Forelimb muscle (tissue), 1 donor: ENCODE results near the gene LSMEM2. TPM values are rescaled to one million over a fixed set of nuclear protein-coding genes. Genes with fewer than 3 reads are reported as not detected.
A peak's percentile ranks its signal among the peaks of the same experiment; 100 is the strongest.
"Not testable (repeated sequence)": the region's sequence is repeated elsewhere in the genome, so short reads cannot be mapped to it uniquely, and the experiment has no call there.

ENCODE experiments used
- DNase-seq: peaks from one replicate; pipeline ENCODE4 v3.0.0-alpha.2; 2013; ENCODE audit warnings: low read depth
- polyA plus RNA-seq: library from polyadenylated mRNA; unstranded; fragments of 120-200 nt; gene quantifications from one replicate; pipeline ENCODE4 v1.2.1, GENCODE V29; 2013; ENCODE audit not compliant: insufficient read length

Gene LSMEM2
- polyA plus RNA-seq, 1 donor: 41.6 TPM

- no peak for DNase-seq
Observed at GRCh38 chr3:50278123-50278879, 586 bp upstream of the LSMEM2 start.

- no peak for DNase-seq
Observed at GRCh38 chr3:50279255-50280016, 549 bp downstream of the LSMEM2 start.

DNA sequence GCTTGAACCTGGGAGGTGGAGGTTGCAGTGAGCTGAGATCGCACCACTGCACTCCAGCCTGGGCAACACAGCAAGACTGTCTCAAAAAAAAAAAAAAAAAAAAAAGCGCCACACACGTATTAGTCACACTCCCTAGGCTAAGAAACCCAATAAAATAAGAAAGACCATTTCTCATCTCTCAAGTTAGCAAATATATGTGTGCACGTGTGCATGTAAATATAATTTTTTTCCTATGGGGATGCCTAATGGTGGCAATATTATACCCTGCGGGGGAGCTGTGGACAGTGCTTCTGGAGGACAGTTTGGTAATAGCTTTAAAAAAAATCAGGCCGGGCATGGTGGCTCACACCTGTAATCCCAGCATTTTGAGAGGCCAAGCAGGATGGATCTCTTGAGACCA lies 5.2 kb downstream of the LSMEM2 start:
- not testable (repeated sequence) for DNase-seq

GRCh38 chr3:50286322-50287227 lies 7.7 kb downstream of the LSMEM2 start:
- no peak for DNase-seq

DNA sequence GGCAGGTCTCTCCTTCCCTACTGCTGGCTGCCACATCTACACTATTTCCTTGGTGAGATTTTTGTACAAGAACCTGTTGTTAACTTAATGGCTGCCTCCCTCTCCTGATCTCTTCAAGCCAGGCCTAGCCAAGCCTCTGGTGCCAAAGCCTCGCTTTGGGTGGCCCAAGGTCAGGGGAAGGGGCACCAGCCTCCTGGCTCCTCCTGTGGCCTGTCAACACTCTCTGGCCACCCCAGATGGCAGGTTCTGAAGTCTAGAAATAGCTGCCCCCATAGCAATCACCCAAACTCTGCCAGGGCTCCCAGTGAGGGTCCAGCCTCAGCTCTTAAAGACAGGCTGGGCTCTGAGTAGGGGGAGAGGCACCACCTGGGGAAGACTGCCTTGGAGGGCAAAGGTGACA lies 8.4 kb downstream of the LSMEM2 start:
- no peak for DNase-seq

DNA sequence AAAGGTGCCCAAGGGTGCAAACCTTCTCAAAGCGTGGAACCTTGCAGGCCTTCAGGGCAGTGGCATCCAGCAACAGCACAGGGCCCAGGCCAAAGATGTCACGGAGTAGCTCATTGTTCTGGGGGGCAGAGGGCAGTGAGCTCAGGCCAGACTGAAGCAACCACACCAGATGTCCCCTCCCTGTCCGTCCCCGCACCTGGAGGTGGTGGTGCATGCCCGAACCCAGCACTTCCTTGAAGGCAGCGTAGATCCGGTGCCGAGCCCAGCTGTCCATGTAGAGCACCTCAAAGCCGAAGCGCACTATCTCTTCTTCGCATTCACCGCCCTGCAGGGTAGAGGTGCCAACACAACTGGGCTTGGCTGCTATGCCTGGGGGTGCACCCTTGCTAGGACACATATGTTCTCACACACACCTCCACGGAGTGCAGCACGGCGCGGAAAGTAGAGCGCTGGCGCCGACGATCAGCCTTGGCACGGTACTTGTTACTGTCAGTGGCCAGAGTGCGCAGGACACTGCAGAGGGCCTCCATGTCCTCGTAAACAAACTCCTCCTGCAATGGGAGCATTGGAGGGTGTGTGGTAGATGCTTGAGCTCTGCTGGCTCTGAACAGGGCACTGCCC lies 9.6 kb downstream of the LSMEM2 start:
- no peak for DNase-seq

GRCh38 chr3:50289130-50289529 lies 10.2 kb downstream of the LSMEM2 start:
- DNase-seq: no peak

DNA sequence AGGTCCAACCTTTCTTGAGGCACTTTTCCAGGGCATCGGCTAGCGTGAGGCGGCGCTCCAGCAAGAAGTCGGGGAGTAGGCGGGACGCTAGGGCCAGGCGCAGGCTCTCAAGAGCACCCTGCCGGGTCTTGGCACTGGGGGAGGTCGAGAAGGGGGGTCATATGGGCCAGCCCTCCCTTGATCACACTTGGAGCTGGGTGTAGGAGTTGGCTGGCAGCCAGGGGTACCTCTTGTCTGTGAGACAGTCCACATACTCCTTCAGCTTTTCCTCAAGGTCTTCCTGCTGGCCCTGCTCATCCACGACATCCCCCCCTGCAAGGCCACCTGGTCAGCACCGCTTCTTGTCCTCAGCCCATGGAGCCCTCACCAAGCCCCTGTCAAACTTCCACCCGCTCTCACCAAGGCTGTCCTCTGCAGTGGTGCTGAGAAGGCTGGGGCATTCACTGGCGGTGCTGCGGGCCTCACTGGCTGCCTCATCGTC lies 11.3 kb downstream of the LSMEM2 start:
- DNase-seq: no peak

GRCh38 chr3:50292159-50293078 lies 13.5 kb downstream of the LSMEM2 start, which contains the start of gene IFRD2:
Gene IFRD2, minus strand, starts transcription at chr3:50292429. Its CDS starts 155 bp downstream, at chr3:50292274.
- peak; percentile 95 for DNase-seq

DNA sequence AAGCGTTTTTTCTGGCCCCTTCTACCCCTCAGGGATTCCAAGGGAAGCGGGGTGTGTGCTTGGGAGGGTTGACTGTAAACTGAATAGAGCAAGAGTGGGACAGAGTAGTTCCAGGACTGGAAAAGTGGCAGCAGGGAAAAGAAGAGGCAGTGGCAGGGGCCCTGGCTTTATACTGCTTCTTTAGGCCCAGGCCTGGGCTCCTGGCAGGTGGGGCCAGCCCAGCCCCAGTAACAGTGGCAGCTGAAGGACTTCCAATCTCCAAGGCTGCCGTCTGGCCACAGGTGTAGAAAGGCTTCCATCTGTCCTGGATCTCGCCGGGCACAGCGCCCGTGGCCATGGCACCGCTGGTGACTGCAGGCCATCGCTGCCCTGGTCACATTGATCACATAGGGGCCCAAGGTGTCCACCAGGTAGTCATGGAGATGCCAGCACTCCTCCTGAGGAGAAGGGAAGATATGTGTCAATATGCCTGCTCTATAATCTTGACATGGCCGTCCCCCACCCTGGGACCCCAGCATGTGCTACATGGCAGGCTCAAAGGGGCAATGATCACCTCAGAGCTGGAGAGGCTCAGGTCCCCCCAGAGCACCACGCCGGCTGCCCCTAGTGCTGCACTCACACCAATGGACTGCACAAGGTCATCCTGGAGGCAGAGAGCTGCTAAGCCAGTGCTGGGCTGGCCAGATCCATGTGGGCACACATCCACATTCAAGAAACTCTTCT lies 14.4 kb downstream of the LSMEM2 start:
- DNase-seq: no peak

DNA sequence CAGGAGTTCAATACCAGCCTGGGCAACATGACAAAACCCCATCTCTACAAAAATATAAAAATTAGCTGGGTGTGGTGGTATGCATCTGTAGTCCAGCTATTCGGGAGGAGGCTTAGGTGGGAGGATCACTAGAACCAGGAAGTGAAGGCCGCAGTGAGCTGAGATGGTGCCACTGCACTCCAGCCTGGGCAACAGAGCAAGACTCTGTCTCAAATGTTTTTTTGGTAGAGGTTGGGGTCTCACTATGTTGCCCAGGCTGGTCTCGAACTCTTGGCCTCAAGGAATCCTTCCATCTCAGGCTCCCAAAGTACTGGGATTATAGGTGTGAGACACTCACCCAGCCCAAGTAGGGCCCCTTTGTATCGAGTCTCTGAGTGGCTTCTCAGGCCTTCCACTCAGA lies 15.2 kb downstream of the LSMEM2 start:
- no peak for DNase-seq

DNA sequence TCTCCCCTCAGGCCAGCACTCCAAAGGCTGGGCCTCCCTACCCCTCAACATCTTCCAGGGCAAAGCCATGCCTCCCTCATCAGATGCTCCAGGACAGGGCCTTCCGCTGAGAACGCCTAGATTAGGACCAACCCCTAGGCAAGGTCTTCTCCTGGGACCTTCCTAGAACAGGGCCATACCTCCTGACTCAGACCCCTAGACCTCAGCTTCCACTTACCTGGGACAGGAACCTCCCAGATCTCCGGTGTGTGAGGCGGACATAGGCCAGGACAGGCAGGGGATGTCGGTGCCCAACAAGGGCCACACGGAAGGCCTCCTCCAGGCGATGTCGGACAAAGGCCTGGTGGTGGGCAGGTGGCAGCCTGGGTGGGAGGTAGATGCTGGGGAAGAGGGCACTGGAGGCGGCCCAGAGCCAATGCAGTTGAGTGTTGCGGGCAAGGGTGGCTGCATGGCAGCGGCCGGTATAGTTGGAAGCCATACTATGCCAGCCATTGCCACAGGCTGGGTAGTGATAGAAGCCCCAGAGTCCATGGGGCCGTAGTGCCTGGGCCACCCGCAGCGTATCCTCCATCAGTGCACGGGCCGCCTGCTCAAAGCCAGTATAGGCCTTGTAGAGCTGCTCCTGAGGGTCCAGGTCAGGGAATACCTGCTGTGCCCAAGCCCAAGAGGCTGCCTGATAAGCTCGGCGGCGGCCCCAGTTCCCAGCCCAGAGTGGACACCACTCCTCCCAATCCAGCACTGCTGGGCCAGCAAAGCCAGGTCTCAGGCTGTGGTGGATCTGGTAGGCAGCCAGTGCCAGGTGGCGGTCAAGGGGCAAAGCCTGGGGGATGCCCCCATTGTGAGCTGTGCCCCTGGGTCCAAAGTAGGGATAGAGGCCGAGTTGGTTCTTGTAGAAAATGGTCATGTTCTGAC lies 15.9 kb downstream of the LSMEM2 start:
- DNase-seq: no peak

DNA sequence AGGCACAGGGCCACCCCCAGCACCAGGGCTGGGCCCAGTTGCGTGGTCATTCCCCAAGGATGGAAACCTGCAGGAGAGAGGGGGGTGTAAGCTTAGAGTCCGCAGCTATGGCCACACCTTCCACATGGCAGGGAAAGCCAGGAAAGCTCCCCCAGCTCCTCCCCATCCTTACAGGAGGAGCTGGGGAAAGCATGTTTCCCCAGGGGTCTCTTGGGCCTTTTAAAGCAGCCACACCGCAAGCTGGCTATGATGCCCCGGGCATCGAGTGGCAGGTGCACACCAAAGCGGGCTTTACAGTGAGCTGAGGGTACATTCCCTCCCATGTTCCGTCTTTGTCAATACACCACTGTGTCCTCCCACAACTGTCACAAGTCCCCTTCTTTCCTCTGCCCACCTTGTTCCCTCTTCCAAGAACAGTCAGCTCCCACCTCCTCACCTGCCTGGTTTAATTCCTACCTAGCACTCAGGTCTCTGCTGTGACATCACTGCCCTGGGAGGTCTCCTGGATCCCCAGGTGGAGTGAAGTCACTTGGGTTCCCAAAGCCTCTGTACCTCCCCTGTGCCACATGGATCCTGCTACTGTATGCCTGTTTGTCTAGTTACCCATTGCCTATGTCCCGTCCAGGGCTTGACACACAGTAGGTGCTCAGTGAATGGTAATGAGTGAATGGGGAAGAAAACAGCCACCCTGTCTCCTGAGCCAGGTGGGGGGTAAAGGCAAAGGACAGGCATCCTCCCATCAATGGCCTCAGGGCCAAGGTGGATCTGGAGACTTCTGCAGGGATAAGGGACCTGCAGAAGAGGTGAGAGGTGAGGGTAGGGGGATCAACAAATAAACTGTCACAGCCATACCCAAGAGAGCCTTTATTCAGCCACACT lies 16.9 kb downstream of the LSMEM2 start:
- DNase-seq: no peak

DNA sequence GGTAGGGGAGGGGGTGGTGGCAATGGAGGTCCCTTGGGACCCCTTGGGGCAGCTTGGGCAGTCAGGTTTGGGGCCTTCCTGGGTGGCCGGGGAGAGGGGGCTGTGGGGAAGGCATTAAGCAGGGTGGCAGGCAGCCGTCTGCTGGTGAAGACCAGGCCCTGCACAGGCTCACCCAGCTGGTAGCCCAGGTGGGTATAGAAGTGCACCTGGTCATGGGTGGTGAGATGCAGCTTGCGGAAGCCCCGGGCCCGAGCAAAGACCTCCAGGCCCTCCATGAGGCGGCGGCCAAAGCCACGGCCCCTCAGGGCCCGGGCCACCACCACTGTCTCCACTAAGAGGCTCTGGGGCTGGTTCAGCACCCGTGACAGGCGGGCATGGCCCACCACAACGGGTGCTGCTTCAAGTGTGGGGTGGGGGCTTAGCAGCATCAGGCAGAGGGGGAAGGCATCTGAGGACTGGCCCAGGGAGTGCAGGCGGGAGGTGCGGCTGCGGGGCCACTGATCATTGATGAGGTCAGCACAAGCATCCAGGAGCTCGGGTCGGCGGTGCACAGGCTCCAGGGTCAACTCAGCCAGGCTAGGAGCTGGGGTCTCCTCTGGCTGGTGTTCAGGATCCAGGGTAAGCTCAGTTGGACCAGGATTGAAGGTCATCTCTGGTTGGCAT lies 18.0 kb downstream of the LSMEM2 start:
- DNase-seq: no peak

- no peak for DNase-seq
Observed at GRCh38 chr3:50297384-50297775, 18.5 kb downstream of the LSMEM2 start.

DNA sequence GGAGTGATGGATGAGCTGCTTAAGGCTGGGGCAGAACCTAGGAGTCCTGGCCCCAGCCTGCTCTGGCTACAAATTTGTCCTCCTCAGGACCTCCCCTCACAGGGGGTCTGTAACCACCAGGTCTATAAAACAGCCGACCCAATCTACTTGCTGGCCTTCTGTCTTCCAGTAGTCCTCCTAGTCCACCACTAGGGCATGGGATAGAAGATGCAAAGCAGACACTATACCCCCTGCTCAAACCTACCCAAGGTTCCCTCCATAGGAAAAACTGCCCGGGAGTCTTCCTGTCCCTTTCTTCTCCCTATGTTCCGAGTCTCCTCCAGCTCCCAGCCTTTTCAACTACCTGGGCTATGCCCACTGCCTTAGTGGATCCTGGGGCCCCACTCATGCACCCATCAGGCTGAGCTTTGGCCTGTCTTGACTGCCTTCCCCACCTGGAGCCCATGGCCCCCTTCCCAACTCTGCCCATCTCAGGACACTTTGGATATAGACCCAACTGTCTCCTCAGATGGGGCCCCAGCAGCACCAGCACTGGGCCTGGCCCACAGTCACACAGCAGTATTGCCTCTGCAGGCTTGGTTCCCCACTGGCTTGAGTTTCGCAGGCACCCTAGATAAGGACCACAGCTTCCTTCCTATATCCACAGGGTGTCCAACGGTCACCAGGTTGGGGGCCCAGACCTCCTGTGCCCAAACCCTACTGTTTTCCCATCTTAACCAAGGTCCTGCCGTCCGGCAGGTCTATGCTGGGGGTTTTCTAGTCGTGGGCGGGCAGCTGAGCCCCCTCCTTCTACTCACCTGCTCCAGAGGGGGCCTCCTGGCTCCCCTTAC lies 19.2 kb downstream of the LSMEM2 start:
- DNase-seq: no peak
